BLaER1 treated with 17β-estradiol and CSF1 and Interleukin-3, amounts not matched to agents 10 nM and 100 nM (cell line): ENCODE data around the gene RCE1.
"Not testable (repeated sequence)": the region's sequence is repeated elsewhere in the genome, so short reads cannot be mapped to it uniquely, and the experiment has no call there.

ENCODE experiments used
- H3K27ac ChIP-seq, 11 experiments: shearing (Covaris generic); formaldehyde crosslinking; 2 replicates each; pipeline ENCODE4 v1.8.1; 2022
- H3K27me3 ChIP-seq, 11 experiments: shearing (Covaris generic); formaldehyde crosslinking; 2 replicates each; pipeline ENCODE4 v1.8.1; 2022
- H3K36me3 ChIP-seq, 11 experiments: shearing (Covaris generic); formaldehyde crosslinking; 2 replicates each; pipeline ENCODE4 v1.8.1; 2022
- H3K4me1 ChIP-seq, 10 experiments: shearing (Covaris generic); formaldehyde crosslinking; 2 replicates each; pipeline ENCODE4 v1.8.1; 2022
- H3K4me2 ChIP-seq, 11 experiments: shearing (Covaris generic); formaldehyde crosslinking; 2 replicates each; pipeline ENCODE4 v1.8.1; 2022
- H3K4me3 ChIP-seq, 10 experiments: shearing (Covaris generic); formaldehyde crosslinking; 2 replicates each; pipeline ENCODE4 v1.8.1; 2022
- H3K9ac ChIP-seq, 11 experiments: shearing (Covaris generic); formaldehyde crosslinking; 2 replicates each; pipeline ENCODE4 v1.8.1; 2022
- H3K9me3 ChIP-seq, 11 experiments: shearing (Covaris generic); formaldehyde crosslinking; replicated peaks in 1 of 11; 2 replicates each; pipeline ENCODE4 v1.8.1; 2022
- H4K20me1 ChIP-seq, 11 experiments: shearing (Covaris generic); formaldehyde crosslinking; 2 replicates each; pipeline ENCODE4 v1.8.1; 2022
- Cebpa-rat ChIP-seq, 11 experiments: shearing (Covaris generic); IDR thresholded peaks; 2 replicates each; pipeline ENCODE4 v1.8.1; 2022

The RCE1 gene

GRCh38 chr11:66820381-66820780 lies 22.9 kb upstream of the RCE1 start:
- Histone ChIP-seq H3K9ac (no peak overlapping the region), H3K4me3 (no peak overlapping the region), H3K27me3 (no peaks in the 10 kb centered on the region), H4K20me1 (no peaks in the 10 kb centered on the region), H3K27ac (no peak overlapping the region), H3K9me3 (no peaks in the 10 kb centered on the region), H3K4me1 (peaks cover 0 to 13% (median 0%) of the 10 kb centered on the region in 10 experiments; a peak in 9 of 20 replicates), H3K36me3 (peaks cover 0 to 12% (median 0%) of the 10 kb centered on the region in 11 experiments; a peak in 1 of 22 replicates), H3K4me2 (no peak overlapping the region)
- TF ChIP-seq Cebpa-rat (IDR thresholded peaks at IDR 0.05): no peak

- TF ChIP-seq Cebpa-rat (IDR thresholded peaks at IDR 0.05): no peak
- Histone ChIP-seq H4K20me1 (no peaks in the 10 kb centered on the region), H3K9ac (no peak overlapping the region), H3K27ac (no peak overlapping the region), H3K4me1 (peaks cover 0 to 13% (median 0%) of the 10 kb centered on the region in 10 experiments; a peak in 9 of 20 replicates), H3K27me3 (no peaks in the 10 kb centered on the region), H3K9me3 (no peaks in the 10 kb centered on the region), H3K36me3 (peaks cover 0 to 12% (median 0%) of the 10 kb centered on the region in 11 experiments; a peak in 1 of 22 replicates), H3K4me2 (no peak overlapping the region), H3K4me3 (no peak overlapping the region)
Measured at GRCh38 chr11:66820901-66821300, 22.3 kb upstream of the RCE1 start.

GRCh38 chr11:66823700-66824099 lies 19.5 kb upstream of the RCE1 start:
- Histone ChIP-seq H3K27ac (no peak overlapping the region), H3K4me1 (peaks cover 0 to 2% (median 0%) of the 10 kb centered on the region in 10 experiments; a peak in 6 of 20 replicates), H3K9ac (no peak overlapping the region), H3K36me3 (peaks cover 0 to 9% (median 5%) of the 10 kb centered on the region in 11 experiments; a peak in 7 of 22 replicates), H3K4me3 (no peak overlapping the region), H4K20me1 (no peaks in the 10 kb centered on the region), H3K9me3 (no peaks in the 10 kb centered on the region), H3K27me3 (no peaks in the 10 kb centered on the region), H3K4me2 (no peak overlapping the region)
- TF ChIP-seq Cebpa-rat (IDR thresholded peaks at IDR 0.05): no peak

GRCh38 chr11:66824573-66824972 lies 18.7 kb upstream of the RCE1 start:
- H3K4me3 ChIP-seq, H3K9ac ChIP-seq, H4K20me1 ChIP-seq, H3K27me3 ChIP-seq, H3K9me3 ChIP-seq, H3K4me2 ChIP-seq, H3K4me1 ChIP-seq, H3K27ac ChIP-seq: not testable (repeated sequence)
- H3K36me3 ChIP-seq: peaks cover 0 to 17% (median 11%) of the 10 kb centered on the region in 11 experiments; a peak in 8 of 22 replicates

GRCh38 chr11:66834539-66834845 lies 8.7 kb upstream of the RCE1 start:
- Histone ChIP-seq H3K36me3 (peaks cover 14 to 34% (median 22%) of the 10 kb centered on the region in 11 experiments; a peak in 19 of 22 replicates), H3K9me3 (no peaks in the 10 kb centered on the region), H3K4me2 (no peak overlapping the region), H3K9ac (0 out of 22 replicates have a peak overlapping the region, but pooled peaks of 1 of the 11 experiments have one; percentile 25), H3K4me1 (peaks cover 0 to 20% (median 14%) of the 10 kb centered on the region in 10 experiments; a peak in 13 of 20 replicates), H4K20me1 (peaks cover 0 to 48% (median 12%) of the 10 kb centered on the region in 11 experiments; a peak in 12 of 22 replicates), H3K27ac (peak overlapping the region in 2 of 11 experiments; percentile 9 to 62; a peak in 3 of 22 replicates), H3K27me3 (no peaks in the 10 kb centered on the region), H3K4me3 (no peak overlapping the region)
- no peak for TF ChIP-seq Cebpa-rat (IDR thresholded peaks at IDR 0.05)

- no peak for TF ChIP-seq Cebpa-rat (IDR thresholded peaks at IDR 0.05)
- Histone ChIP-seq H3K9ac (no peak overlapping the region), H3K4me1 (peaks cover 1 to 23% (median 16%) of the 10 kb centered on the region in 10 experiments; a peak in 17 of 20 replicates), H3K4me3 (no peak overlapping the region), H3K27ac (peak overlapping the region in 2 of 11 experiments; percentile 9 to 62; a peak in 3 of 22 replicates), H3K27me3 (no peaks in the 10 kb centered on the region), H3K9me3 (no peaks in the 10 kb centered on the region), H4K20me1 (peaks cover 0 to 53% (median 16%) of the 10 kb centered on the region in 11 experiments; a peak in 15 of 22 replicates), H3K4me2 (no peak overlapping the region), H3K36me3 (peaks cover 16 to 34% (median 25%) of the 10 kb centered on the region in 11 experiments; a peak in 19 of 22 replicates)
Measured at GRCh38 chr11:66834943-66835342, 8.3 kb upstream of the RCE1 start.

GRCh38 chr11:66835768-66836405 lies 7.4 kb upstream of the RCE1 start:
- no peak for TF ChIP-seq Cebpa-rat (IDR thresholded peaks at IDR 0.05)
- Histone ChIP-seq H3K36me3 (peaks cover 19 to 43% (median 29%) of the 10 kb centered on the region in 11 experiments; a peak in 20 of 22 replicates), H3K27ac (peak overlapping the region in 6 of 11 experiments; percentile 8 to 62 (median 24); a peak in 8 of 22 replicates), H3K4me1 (peaks cover 11 to 32% (median 26%) of the 10 kb centered on the region in 10 experiments; a peak in 19 of 20 replicates), H3K4me3 (no peak overlapping the region), H3K9ac (peak overlapping the region in 3 of 11 experiments; percentile 3 to 34 (median 16); a peak in 4 of 22 replicates), H4K20me1 (peaks cover 0 to 62% (median 25%) of the 10 kb centered on the region in 11 experiments; a peak in 15 of 22 replicates), H3K4me2 (peak overlapping the region in 6 of 11 experiments; percentile 0 to 41 (median 19); a peak in 5 of 22 replicates), H3K27me3 (no peaks in the 10 kb centered on the region), H3K9me3 (no peaks in the 10 kb centered on the region)

GRCh38 chr11:66840317-66841091 lies 2.7 kb upstream of the RCE1 start:
- Histone ChIP-seq H4K20me1 (peaks cover 27 to 66% (median 51%) of the 10 kb centered on the region in 11 experiments; a peak in 20 of 22 replicates), H3K27ac (peak overlapping the region in 4 of 11 experiments; percentile 7 to 17 (median 8); a peak in 5 of 22 replicates), H3K4me3 (no peak overlapping the region), H3K36me3 (peaks cover 28 to 64% (median 39%) of the 10 kb centered on the region in 11 experiments), H3K4me2 (peak overlapping the region; percentile 12 to 98 (median 94); a peak in 21 of 22 replicates), H3K4me1 (peaks cover 33 to 60% (median 53%) of the 10 kb centered on the region in 10 experiments), H3K27me3 (no peaks in the 10 kb centered on the region), H3K9me3 (no peaks in the 10 kb centered on the region), H3K9ac (peak overlapping the region; percentile 8 to 100 (median 51); a peak in 17 of 22 replicates)
- TF ChIP-seq Cebpa-rat (IDR thresholded peaks at IDR 0.05): no peak
